ENCODE measurements around the gene DROSHA. TPM values are rescaled to one million over a fixed set of nuclear protein-coding genes. Genes with fewer than 3 reads are reported as not detected.
"Not testable (repeated sequence)": the region's sequence is repeated elsewhere in the genome, so short reads cannot be mapped to it uniquely, and the experiment has no call there.

DROSHA gene
- total and polyA plus RNA-seq, 2 donors (not counting 1 experiment from before 2014, with no cell fraction given), result 44.1 to 48.4 TPM

GRCh38 chr5:31554552-31554951 lies 22.7 kb upstream of the DROSHA start:
- H3K4me3 ChIP-seq (replicated peaks in 1 of 4; ENCODE audit: control extremely low read depth in 1 of 4, insufficient read depth in 1 of 4, low read depth in 3 of 4, low read length in 4 of 4), result no peak overlapping the region
- no peaks in the 10 kb centered on the region for H3K79me2 ChIP-seq (ENCODE audit: control insufficient read depth, insufficient read depth, low read length)
- no peak overlapping the region for H3K27ac ChIP-seq (ENCODE audit: insufficient read depth, low read length)
- H3K9me3 ChIP-seq (ENCODE audit: control insufficient read depth, insufficient read depth, low read depth, low read length), result no peaks in the 10 kb centered on the region
- no peak overlapping the region for H3K4me2 ChIP-seq (ENCODE audit: extremely low read depth, insufficient read depth, low read length)
- H3K27me3 ChIP-seq (ENCODE audit: control insufficient read depth, insufficient read depth, low read length), result no peaks in the 10 kb centered on the region
- H3K9ac ChIP-seq (ENCODE audit: insufficient read depth, low read length), result no peak overlapping the region
- no peaks in the 10 kb centered on the region for H4K20me1 ChIP-seq (ENCODE audit: control insufficient read depth, extremely low read depth, insufficient read depth, low read length)
- H2AFZ ChIP-seq (ENCODE audit: low read length), result no peak overlapping the region
- TF ChIP-seq EZH2 (IDR thresholded peaks at IDR 0.05; ENCODE audit: low read length, missing control alignments) (no peak), CTCF (conservative IDR thresholded peaks at IDR 0.05 in 1 of 2, IDR thresholded peaks at IDR 0.05 in 1 of 2; ENCODE audit: low read depth in 1 of 2, low read length in 2 of 2) (no peak)
- no peaks in the 10 kb centered on the region for H3K4me1 ChIP-seq (ENCODE audit: control insufficient read depth, extremely low read depth, insufficient read depth, low read length)
- no peaks in the 10 kb centered on the region for H3K36me3 ChIP-seq (ENCODE audit: control insufficient read depth, insufficient read depth, low read length)
- DNase-seq (ENCODE audit: low read depth in 2 of 2), result peak in 1 of 2 donors; percentile 27

GRCh38 chr5:31553863-31554262 lies 22.0 kb upstream of the DROSHA start:
- Histone ChIP-seq H3K27me3 (ENCODE audit: control insufficient read depth, insufficient read depth, low read length) (no peaks in the 10 kb centered on the region), H3K9me3 (ENCODE audit: control insufficient read depth, insufficient read depth, low read depth, low read length) (no peaks in the 10 kb centered on the region), H3K4me3 (replicated peaks in 1 of 4; ENCODE audit: control extremely low read depth in 1 of 4, insufficient read depth in 1 of 4, low read depth in 3 of 4, low read length in 4 of 4) (no peak overlapping the region), H3K9ac (ENCODE audit: insufficient read depth, low read length) (no peak overlapping the region), H3K36me3 (ENCODE audit: control insufficient read depth, insufficient read depth, low read length) (no peaks in the 10 kb centered on the region), H4K20me1 (ENCODE audit: control insufficient read depth, extremely low read depth, insufficient read depth, low read length) (no peaks in the 10 kb centered on the region), H3K27ac (ENCODE audit: insufficient read depth, low read length) (no peak overlapping the region), H3K4me2 (ENCODE audit: extremely low read depth, insufficient read depth, low read length) (no peak overlapping the region), H3K4me1 (ENCODE audit: control insufficient read depth, extremely low read depth, insufficient read depth, low read length) (no peaks in the 10 kb centered on the region), H3K79me2 (ENCODE audit: control insufficient read depth, insufficient read depth, low read length) (no peaks in the 10 kb centered on the region), H2AFZ (ENCODE audit: low read length) (no peak overlapping the region)
- TF ChIP-seq CTCF (conservative IDR thresholded peaks at IDR 0.05 in 1 of 2, IDR thresholded peaks at IDR 0.05 in 1 of 2; ENCODE audit: low read depth in 1 of 2, low read length in 2 of 2) (no peak), EZH2 (IDR thresholded peaks at IDR 0.05; ENCODE audit: low read length, missing control alignments) (no peak)
- no peak for DNase-seq (ENCODE audit: low read depth in 2 of 2)

- no peak overlapping the region for H3K9ac ChIP-seq (ENCODE audit: insufficient read depth, low read length)
- H3K79me2 ChIP-seq (ENCODE audit: control insufficient read depth, insufficient read depth, low read length), result no peaks in the 10 kb centered on the region
- no peak for TF ChIP-seq EZH2 (IDR thresholded peaks at IDR 0.05; ENCODE audit: low read length, missing control alignments)
- TF ChIP-seq CTCF (conservative IDR thresholded peaks at IDR 0.05 in 1 of 2, IDR thresholded peaks at IDR 0.05 in 1 of 2; ENCODE audit: low read depth in 1 of 2, low read length in 2 of 2), result no peak
- no peaks in the 10 kb centered on the region for H3K9me3 ChIP-seq (ENCODE audit: control insufficient read depth, insufficient read depth, low read depth, low read length)
- H3K27ac ChIP-seq (ENCODE audit: insufficient read depth, low read length), result no peak overlapping the region
- DNase-seq (ENCODE audit: low read depth in 2 of 2), result no peak
- no peak overlapping the region for H3K4me3 ChIP-seq (replicated peaks in 1 of 4; ENCODE audit: control extremely low read depth in 1 of 4, insufficient read depth in 1 of 4, low read depth in 3 of 4, low read length in 4 of 4)
- no peak overlapping the region for H2AFZ ChIP-seq (ENCODE audit: low read length)
- H4K20me1 ChIP-seq (ENCODE audit: control insufficient read depth, extremely low read depth, insufficient read depth, low read length), result no peaks in the 10 kb centered on the region
- no peak overlapping the region for H3K4me2 ChIP-seq (ENCODE audit: extremely low read depth, insufficient read depth, low read length)
- H3K4me1 ChIP-seq (ENCODE audit: control insufficient read depth, extremely low read depth, insufficient read depth, low read length), result no peaks in the 10 kb centered on the region
- H3K36me3 ChIP-seq (ENCODE audit: control insufficient read depth, insufficient read depth, low read length), result no peaks in the 10 kb centered on the region
- no peaks in the 10 kb centered on the region for H3K27me3 ChIP-seq (ENCODE audit: control insufficient read depth, insufficient read depth, low read length)
These were observed 20.0 kb upstream of the DROSHA start for GRCh38 chr5:31551878-31552277.

- H3K36me3 ChIP-seq (ENCODE audit: control insufficient read depth, insufficient read depth, low read length); H3K9me3 ChIP-seq (ENCODE audit: control insufficient read depth, insufficient read depth, low read depth, low read length); H3K9ac ChIP-seq (ENCODE audit: insufficient read depth, low read length); DNase-seq (ENCODE audit: low read depth in 2 of 2); H3K4me3 ChIP-seq (replicated peaks in 1 of 4; ENCODE audit: control extremely low read depth in 1 of 4, insufficient read depth in 1 of 4, low read depth in 3 of 4, low read length in 4 of 4); H4K20me1 ChIP-seq (ENCODE audit: control insufficient read depth, extremely low read depth, insufficient read depth, low read length); H2AFZ ChIP-seq (ENCODE audit: low read length); H3K27me3 ChIP-seq (ENCODE audit: control insufficient read depth, insufficient read depth, low read length); H3K4me1 ChIP-seq (ENCODE audit: control insufficient read depth, extremely low read depth, insufficient read depth, low read length); H3K4me2 ChIP-seq (ENCODE audit: extremely low read depth, insufficient read depth, low read length); H3K79me2 ChIP-seq (ENCODE audit: control insufficient read depth, insufficient read depth, low read length); H3K27ac ChIP-seq (ENCODE audit: insufficient read depth, low read length): not testable (repeated sequence)
These were observed 17.2 kb upstream of the DROSHA start for GRCh38 chr5:31549114-31549513.

Data from fibroblast of lung (primary cell).